GM18870 (cell line): Measurements from ENCODE around the gene MYCBP.
A peak's percentile ranks its signal among the peaks of the same experiment; 100 is the strongest.
"Not testable (repeated sequence)": the region's sequence is repeated elsewhere in the genome, so short reads cannot be mapped to it uniquely, and the experiment has no call there.

Experiments used
- ATAC-seq: cut with Tn5 transposase; IDR thresholded peaks from one replicate; pipeline ENCODE4 v1.9.1; 2021; ENCODE audit warnings: moderate library complexity; ENCODE audit not compliant: unreplicated experiment

MYCBP gene

GRCh38 chr1:38873027-38873969 lies at the start of gene MYCBP:
TSS of gene MYCBP (minus strand) at chr1:38873348. CDS start at chr1:38873305, 43 bp downstream.
- peak; percentile 91 for ATAC-seq

DNA sequence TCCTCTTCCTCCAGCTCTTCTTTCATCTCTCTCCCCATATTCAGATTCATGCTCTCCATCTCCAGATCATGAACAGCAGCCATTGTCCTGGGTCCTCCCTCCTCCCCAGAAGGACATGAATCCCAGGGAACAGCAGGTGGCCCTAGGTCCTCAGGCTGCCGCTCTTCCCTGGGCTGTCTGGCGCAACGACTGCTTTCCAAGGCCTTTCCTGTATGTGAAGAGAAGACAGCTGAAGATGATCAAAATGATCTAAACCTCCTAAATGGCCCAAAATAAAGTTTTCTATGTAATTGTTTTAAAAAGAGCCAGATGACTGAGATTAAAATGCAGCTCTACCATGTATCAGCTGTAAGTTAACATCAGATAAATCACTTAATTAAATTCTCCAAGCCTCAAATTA lies 46.0 kb upstream of the MYCBP start:
- no peak for ATAC-seq

- no peak for ATAC-seq
These were observed 45.4 kb upstream of the MYCBP start for GRCh38 chr1:38918568-38918967.

- ATAC-seq, result no peak
These were observed 44.6 kb upstream of the MYCBP start for GRCh38 chr1:38917772-38918171.

GRCh38 chr1:38917337-38917736 lies 44.2 kb upstream of the MYCBP start:
- ATAC-seq, result no peak

- no peak for ATAC-seq
These were observed 42.3 kb upstream of the MYCBP start for GRCh38 chr1:38915352-38915948.

- not testable (repeated sequence) for ATAC-seq
These were observed 41.8 kb upstream of the MYCBP start for GRCh38 chr1:38914908-38915307.

GRCh38 chr1:38908821-38909220 lies 35.7 kb upstream of the MYCBP start:
- no peak for ATAC-seq

DNA sequence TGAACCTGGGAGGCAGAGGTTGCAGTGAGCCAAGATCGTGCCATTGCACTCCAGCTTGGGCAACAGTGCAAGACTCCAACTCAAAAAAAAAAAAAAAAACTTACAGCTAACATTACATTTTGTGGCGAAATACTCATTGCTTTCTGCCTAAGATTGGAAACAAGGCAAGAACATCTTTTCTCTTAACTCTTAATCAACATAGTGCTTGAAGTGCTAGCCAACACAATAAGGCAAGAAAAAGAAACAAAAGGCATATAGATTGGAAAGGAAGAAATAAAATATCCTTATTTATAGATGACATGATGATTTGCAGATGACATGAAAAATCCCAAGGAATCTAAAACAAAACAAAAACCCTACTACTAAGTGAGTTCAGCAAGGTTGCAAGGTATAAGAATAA lies 32.8 kb upstream of the MYCBP start:
- no peak for ATAC-seq

GRCh38 chr1:38899560-38899959 lies 26.4 kb upstream of the MYCBP start:
- no peak for ATAC-seq

DNA sequence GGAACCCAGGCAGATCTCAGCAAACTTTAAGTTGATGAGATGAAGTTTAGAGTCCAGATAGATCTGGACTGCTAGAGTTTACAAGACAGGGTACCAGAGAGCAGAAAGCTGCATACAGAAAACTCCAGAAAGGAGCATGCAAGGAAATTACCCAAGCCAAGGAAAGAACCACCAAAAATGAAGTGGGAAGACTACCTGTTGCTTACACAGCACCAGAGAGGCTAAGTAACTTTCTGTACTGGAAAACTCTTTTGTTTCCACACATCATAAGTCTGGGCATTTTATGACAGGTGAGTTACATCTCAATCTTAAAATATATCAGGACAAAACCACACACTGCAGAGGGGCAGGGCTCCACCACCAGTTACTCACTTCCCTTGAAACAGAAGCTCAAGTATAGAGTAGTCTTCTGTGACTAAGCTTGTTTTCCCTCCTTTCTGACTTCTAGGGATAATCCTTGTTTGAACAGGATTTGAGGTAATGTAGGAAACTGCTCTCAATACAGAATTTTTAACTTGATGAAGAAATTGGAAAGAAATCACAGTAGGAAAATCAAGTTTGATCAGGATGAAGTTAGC lies 25.6 kb upstream of the MYCBP start:
- no peak for ATAC-seq

DNA sequence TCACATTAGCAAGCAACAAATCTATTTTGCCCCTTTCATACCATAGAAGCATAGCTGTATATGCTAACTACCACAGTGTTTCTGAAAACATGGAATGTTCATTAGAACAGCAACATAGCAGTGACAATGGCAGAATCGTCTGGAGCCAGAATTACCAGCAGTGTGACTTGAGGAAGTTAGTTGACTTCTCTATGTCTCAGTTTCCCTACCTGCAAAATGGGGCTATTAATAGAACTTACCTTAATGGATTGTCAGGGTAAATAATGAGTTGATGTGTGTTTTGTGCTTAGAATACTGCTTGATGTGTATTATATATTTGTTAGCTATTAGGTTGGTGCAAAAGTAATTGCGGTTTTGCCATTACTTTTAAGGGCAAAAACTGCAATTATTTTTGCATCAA lies 23.0 kb upstream of the MYCBP start:
- ATAC-seq, result no peak

DNA sequence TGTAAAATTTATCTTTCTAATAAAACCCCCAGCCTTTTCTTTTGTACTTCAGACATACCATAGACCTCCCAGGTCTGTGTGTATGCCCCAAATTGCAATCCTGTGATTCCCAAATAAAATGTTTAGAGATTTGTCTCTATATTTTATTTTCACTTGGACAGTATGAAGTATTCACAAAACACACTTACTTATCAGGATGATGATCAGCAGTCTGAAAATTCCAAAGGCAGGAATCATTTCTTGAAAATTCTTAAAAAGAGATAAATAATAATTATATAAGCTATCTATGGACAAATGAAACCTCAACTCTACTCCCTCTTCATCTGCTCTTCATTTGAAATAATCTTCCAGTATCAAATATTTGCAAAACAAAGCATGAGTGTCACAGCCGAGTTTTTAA lies 19.8 kb upstream of the MYCBP start:
- no peak for ATAC-seq

GRCh38 chr1:38891753-38892152 lies 18.6 kb upstream of the MYCBP start:
- no peak for ATAC-seq

GRCh38 chr1:38889589-38889988 lies 16.4 kb upstream of the MYCBP start:
- no peak for ATAC-seq

- no peak for ATAC-seq
These were observed 15.5 kb upstream of the MYCBP start for GRCh38 chr1:38888423-38889333.

DNA sequence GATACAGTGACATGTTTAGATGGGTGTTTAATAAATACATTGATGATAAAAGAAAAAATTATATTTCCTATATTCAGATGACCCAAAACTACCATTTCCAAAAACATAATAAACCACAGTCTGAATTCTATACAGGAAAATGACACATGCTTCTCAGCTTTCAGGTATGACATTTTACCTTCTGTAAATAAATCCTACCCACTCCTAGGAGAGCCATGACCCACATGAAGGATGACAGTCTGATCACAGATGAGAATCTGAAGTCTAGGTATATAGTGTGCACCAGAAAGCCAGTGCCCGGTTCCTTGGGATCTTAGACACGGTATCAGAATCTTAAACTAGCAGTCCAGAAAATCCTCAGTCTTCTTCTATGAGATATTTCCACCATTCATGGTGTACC lies 11.9 kb upstream of the MYCBP start:
- no peak for ATAC-seq

- no peak for ATAC-seq
These were observed 8.3 kb upstream of the MYCBP start, which contains the start of gene GJA9 for GRCh38 chr1:38881487-38881886. TSS of gene GJA9 (minus strand) at chr1:38881587. CDS start at chr1:38876098, 5,489 bp downstream.

- no peak for ATAC-seq
These were observed 2.7 kb upstream of the MYCBP start for GRCh38 chr1:38875811-38876210.

DNA sequence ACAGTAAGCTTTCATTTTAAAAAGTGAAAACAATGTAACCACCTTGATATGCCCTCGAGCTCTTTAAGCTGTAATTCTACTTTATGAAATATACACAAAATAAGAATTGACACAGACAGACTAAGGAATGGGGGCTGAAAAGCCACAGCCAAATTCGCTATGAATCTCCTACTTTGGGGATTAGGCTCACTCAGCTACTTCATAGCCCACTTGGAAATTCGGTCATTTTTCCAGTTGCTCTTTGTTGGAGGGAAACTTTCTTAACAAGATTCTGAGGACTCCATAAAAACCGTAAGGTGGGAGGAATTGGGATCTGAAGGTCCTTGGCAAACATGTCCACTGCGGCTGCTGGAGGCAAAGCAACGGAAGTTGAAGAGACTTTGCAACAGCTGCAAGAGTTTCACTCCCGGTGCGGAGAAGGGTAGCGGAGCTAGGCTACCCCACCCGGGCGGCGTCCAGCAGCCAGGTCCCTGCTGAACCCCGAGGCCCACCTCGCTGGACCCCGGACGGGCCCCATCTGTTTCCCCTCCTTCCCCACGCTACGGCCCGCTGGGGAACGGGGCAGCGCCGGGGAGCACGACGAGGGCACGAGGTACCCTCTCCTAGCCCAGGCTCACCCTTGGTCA lies 634 bp downstream of the MYCBP start:
- peak; percentile 29 for ATAC-seq
